Measurements from ENCODE around the gene ADGRE3. TPM values are rescaled to one million over a fixed set of nuclear protein-coding genes. Genes with fewer than 3 reads are reported as not detected.

ADGRE3 gene, protein sequence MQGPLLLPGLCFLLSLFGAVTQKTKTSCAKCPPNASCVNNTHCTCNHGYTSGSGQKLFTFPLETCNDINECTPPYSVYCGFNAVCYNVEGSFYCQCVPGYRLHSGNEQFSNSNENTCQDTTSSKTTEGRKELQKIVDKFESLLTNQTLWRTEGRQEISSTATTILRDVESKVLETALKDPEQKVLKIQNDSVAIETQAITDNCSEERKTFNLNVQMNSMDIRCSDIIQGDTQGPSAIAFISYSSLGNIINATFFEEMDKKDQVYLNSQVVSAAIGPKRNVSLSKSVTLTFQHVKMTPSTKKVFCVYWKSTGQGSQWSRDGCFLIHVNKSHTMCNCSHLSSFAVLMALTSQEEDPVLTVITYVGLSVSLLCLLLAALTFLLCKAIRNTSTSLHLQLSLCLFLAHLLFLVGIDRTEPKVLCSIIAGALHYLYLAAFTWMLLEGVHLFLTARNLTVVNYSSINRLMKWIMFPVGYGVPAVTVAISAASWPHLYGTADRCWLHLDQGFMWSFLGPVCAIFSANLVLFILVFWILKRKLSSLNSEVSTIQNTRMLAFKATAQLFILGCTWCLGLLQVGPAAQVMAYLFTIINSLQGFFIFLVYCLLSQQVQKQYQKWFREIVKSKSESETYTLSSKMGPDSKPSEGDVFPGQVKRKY
- total RNA-seq = not detected in 2 replicates

DNA sequence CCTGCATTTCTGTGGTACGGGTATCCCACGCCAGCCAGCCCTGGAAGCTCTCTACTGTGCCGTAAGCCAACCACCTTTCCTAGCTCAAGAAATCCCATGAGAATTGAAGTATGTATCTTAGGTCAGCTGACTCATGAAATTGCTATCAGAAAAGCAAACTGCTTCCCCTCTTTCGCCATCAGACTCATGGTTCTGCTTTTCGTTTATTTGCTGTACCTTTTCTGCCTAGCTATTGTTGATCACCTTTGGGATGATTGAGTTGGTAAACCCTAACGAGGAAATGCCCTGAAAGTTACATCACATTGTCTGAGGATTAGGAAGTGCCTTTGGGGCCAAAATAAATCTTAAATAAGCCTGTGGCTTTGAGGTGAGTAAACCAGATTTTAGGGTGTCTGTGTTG lies at the start of gene ADGRE3:
Gene ADGRE3, minus strand, starts transcription at position 81 of the 400 bp plus-strand sequence. Its CDS starts 74 bp downstream, at position 7.
- no peak for DNase-seq (ENCODE audit: low read depth)
- TF ChIP-seq, protein P1, sequence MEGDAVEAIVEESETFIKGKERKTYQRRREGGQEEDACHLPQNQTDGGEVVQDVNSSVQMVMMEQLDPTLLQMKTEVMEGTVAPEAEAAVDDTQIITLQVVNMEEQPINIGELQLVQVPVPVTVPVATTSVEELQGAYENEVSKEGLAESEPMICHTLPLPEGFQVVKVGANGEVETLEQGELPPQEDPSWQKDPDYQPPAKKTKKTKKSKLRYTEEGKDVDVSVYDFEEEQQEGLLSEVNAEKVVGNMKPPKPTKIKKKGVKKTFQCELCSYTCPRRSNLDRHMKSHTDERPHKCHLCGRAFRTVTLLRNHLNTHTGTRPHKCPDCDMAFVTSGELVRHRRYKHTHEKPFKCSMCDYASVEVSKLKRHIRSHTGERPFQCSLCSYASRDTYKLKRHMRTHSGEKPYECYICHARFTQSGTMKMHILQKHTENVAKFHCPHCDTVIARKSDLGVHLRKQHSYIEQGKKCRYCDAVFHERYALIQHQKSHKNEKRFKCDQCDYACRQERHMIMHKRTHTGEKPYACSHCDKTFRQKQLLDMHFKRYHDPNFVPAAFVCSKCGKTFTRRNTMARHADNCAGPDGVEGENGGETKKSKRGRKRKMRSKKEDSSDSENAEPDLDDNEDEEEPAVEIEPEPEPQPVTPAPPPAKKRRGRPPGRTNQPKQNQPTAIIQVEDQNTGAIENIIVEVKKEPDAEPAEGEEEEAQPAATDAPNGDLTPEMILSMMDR (conservative IDR thresholded peaks at IDR 0.05; ENCODE audit: low read depth, low read length) = no peak
- no peak within 1 kb of the TSS for H3K4me3 ChIP-seq (ENCODE audit: low read depth, low read length)

DNA sequence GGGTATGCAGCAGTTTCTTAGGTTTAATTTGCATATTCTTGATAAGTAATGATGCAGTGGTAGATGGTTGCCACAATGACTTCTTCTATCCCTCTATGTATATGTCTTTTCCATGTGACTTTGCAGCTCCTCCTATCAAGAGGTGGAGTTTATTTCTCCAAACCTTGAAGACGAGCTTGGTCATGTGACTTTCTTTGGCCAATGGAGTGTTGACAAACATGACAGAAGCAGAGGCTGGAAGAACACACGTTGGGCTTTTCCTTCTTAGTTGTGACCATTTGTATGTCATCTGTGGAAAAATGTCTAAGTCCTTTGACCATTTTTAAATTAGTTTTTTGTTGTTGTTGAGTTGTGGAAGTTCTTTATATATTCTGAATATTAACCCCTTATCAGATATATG lies 47.5 kb upstream of the ADGRE3 start:
- no peak for DNase-seq (ENCODE audit: low read depth)
- H3K4me3 ChIP-seq (ENCODE audit: low read depth, low read length) = no peak overlapping the region
- TF ChIP-seq, protein P1 (conservative IDR thresholded peaks at IDR 0.05; ENCODE audit: low read depth, low read length) = no peak

DNA sequence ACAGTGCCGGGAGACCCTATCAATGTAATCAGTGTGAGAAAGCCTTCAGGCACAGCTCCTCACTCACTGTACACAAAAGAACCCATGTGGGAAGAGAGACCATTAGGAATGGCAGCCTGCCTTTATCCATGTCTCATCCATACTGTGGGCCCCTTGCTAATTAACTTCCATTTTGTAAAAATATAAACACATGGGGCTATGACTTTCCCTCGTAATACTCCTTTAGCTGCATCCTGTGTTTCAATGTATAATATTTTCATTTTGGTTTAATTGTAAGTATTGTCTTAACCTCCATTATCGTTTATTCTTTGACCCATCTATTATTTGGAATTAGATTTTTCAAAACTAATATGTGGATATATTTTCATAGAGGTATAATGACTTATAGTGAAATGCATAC lies 44.5 kb upstream of the ADGRE3 start:
- TF ChIP-seq, protein P1 (conservative IDR thresholded peaks at IDR 0.05; ENCODE audit: low read depth, low read length) = no peak
- no peak overlapping the region for H3K4me3 ChIP-seq (ENCODE audit: low read depth, low read length)
- DNase-seq (ENCODE audit: low read depth) = no peak

DNA sequence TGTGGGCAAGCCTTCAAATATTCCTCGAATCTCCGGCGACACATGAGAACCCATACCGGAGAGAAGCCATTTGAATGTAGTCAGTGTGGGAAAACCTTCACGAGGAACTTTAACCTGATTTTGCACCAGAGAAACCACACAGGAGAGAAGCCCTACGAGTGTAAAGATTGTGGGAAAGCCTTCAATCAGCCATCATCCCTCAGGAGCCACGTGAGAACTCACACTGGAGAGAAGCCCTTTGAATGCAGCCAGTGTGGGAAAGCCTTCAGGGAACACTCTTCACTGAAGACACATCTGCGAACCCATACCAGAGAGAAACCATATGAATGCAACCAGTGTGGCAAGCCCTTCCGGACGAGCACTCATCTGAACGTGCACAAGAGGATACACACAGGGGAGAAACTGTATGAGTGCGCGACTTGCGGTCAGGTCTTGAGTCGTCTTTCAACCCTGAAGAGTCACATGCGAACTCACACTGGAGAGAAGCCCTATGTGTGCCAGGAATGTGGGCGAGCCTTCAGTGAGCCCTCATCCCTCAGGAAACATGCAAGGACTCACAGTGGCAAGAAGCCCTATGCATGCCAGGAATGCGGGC lies 44.0 kb upstream of the ADGRE3 start:
- no peak overlapping the region for H3K4me3 ChIP-seq (ENCODE audit: low read depth, low read length)
- TF ChIP-seq, protein P1 (conservative IDR thresholded peaks at IDR 0.05; ENCODE audit: low read depth, low read length) = no peak
- no peak for DNase-seq (ENCODE audit: low read depth)

DNA sequence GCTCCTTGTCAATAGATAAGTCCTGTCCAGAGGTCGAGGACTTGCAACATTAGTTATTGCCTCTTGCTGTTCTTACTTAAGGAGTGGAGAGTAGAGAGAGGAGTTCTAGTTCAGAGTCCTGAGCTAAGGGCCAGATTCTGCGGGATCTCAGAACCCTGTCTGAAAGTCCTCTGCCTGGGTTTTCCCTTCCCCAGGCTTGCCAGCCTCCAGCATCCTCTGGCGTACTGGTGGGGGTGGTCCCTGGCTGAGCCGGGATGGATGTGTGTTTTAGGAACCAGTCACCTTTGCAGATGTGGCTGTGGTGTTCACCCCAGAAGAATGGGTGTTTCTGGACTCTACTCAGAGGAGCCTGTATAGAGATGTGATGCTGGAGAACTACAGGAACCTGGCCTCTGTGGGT lies 41.2 kb upstream of the ADGRE3 start:
- no peak for DNase-seq (ENCODE audit: low read depth)
- TF ChIP-seq, protein P1 (conservative IDR thresholded peaks at IDR 0.05; ENCODE audit: low read depth, low read length) = no peak
- H3K4me3 ChIP-seq (ENCODE audit: low read depth, low read length) = no peak overlapping the region

DNA sequence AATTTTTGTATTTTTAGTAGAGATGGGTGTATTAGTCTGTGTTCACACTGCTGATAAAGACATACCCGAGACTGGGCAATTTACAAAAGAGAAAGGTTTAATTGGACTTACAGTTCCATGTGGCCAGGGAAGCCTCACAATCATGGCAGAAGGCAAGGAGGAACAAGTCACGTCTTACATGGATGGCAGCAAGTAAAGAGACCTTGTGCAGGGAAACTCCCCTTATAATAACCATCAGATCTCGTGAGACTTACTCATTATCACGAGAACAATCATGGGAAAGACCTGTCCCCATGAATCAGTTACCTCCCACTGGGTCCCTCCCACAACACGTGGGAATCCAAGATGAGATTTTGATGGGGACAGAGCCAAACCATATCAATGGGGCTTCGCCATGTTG lies 29.8 kb upstream of the ADGRE3 start:
- TF ChIP-seq, protein P1 (conservative IDR thresholded peaks at IDR 0.05; ENCODE audit: low read depth, low read length) = no peak
- no peak overlapping the region for H3K4me3 ChIP-seq (ENCODE audit: low read depth, low read length)
- no peak for DNase-seq (ENCODE audit: low read depth)
